Measurements from ENCODE around the gene SFMBT2.

The SFMBT2 gene

DNA sequence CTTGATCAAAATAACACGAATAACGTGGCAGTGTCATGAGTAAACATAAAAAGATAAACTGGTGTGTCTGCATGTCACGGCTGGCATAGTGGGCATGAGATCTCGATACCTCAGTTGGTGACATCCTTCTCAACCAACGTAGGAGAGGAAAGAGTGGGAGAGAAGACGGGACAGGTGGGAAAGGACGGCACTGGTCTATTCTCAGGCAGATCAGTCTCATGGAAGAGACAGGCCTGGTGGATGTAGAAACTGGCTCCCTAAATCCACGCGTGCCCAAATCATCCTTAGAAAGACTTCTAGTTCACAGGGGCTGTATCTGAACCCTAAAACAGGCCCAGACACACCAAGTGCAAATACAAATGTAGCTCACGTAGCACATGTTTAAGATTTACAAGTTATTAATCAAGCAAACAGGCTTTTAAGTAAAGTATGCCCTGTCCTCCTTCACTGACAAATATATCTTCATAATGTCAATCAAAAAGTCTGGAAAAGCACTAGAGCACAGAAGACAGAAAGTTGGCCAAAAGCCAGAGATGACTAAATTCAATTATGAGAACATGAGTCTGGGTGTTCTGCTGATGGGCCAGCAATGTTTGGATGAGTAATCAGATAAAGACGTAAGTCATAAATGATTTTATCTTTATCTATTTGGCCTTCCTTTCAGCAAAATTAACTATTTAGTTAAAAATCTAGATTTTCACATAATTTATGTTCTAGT lies 56.3 kb downstream of the SFMBT2 start:
- no peak for DNase-seq (ENCODE audit: low read depth, low spot score)
- Histone ChIP-seq H3K4me1 (ENCODE audit: insufficient read depth, insufficient read length) (no peaks in the 10 kb centered on the region), H3K27me3 (ENCODE audit: insufficient read depth, insufficient read length) (no peaks in the 10 kb centered on the region), H3K4me3 (ENCODE audit: insufficient read length, low read depth) (no peak overlapping the region), H3K9ac (ENCODE audit: insufficient read length, low read depth) (no peak overlapping the region), H3K9me3 (ENCODE audit: insufficient read depth, low read length) (no peaks in the 10 kb centered on the region), H3K36me3 (ENCODE audit: insufficient read depth, insufficient read length, low read length) (no peaks in the 10 kb centered on the region)
- TF ChIP-seq YY1 (IDR thresholded peaks at IDR 0.05; ENCODE audit: insufficient read depth, insufficient read length): no peak

DNA sequence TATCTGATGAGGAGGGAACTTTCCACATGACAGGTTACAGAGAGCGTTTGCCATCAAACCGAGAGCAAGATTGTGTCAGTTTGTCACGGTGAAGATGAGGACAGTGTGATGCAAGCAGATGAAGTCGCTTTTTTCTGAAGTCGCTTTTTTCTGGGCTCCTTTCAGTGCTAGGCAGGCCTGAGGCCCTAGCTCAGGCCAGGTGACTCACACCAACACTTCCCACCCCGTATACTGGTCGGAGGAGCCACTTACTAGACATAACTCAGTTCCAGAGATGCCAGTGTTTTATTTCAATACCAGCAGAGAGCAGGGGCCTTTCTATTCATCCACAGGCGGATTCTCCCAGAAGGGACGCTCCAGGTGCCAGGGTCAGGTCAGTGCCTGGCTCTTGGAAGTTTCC lies 58.9 kb downstream of the SFMBT2 start:
- Histone ChIP-seq H3K4me3 (ENCODE audit: insufficient read length, low read depth) (no peak overlapping the region), H3K4me1 (ENCODE audit: insufficient read depth, insufficient read length) (no peaks in the 10 kb centered on the region), H3K9ac (ENCODE audit: insufficient read length, low read depth) (no peak overlapping the region), H3K27me3 (ENCODE audit: insufficient read depth, insufficient read length) (no peaks in the 10 kb centered on the region), H3K9me3 (ENCODE audit: insufficient read depth, low read length) (no peaks in the 10 kb centered on the region), H3K36me3 (ENCODE audit: insufficient read depth, insufficient read length, low read length) (no peaks in the 10 kb centered on the region)
- TF ChIP-seq YY1 (IDR thresholded peaks at IDR 0.05; ENCODE audit: insufficient read depth, insufficient read length) (no peak), ZNF274 (IDR thresholded peaks at IDR 0.05; ENCODE audit: low read depth, low read length) (no peak), SUZ12 (IDR thresholded peaks at IDR 0.05; ENCODE audit: extremely low read depth, insufficient read depth, insufficient read length) (no peak)
- DNase-seq (ENCODE audit: low read depth, low spot score): no peak

DNA sequence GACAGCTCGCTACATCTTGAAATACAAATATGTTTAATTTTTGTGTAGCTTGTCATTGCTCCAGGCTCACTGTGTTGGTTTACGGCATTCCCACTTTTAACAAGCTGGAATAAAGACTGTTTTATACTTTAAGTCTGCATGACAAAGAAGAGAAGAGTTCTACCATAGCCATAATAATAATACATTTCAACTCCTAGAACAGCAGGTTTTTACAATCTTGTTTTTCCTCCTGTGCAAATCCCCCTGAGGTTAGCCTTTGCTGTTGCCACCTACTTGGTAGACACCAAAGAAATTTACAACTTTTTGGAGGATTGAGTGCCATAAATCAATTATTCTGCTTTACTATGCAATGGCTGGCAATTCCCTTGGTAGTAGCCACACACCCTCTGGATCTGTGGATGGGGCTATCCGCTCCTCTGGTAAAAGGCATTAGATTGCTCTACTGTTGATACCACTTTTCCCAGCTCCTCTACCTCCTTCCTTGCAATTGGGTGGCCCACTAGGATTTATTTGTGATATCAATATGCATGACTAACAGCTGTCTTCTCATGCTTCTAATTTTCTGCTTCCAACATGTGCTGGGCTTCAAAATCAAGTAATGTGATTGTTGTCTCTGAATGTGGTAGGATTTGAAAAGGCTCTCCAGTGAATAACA lies 60.2 kb downstream of the SFMBT2 start:
- no peak for DNase-seq (ENCODE audit: low read depth, low spot score)
- no peak overlapping the region for H3K9ac ChIP-seq (ENCODE audit: insufficient read length, low read depth)
- no peaks in the 10 kb centered on the region for H3K9me3 ChIP-seq (ENCODE audit: insufficient read depth, low read length)
- no peaks in the 10 kb centered on the region for H3K4me1 ChIP-seq (ENCODE audit: insufficient read depth, insufficient read length)
- no peaks in the 10 kb centered on the region for H3K36me3 ChIP-seq (ENCODE audit: insufficient read depth, insufficient read length, low read length)
- no peaks in the 10 kb centered on the region for H3K27me3 ChIP-seq (ENCODE audit: insufficient read depth, insufficient read length)
- H3K4me3 ChIP-seq (ENCODE audit: insufficient read length, low read depth): no peak overlapping the region
- TF ChIP-seq SUZ12 (IDR thresholded peaks at IDR 0.05; ENCODE audit: extremely low read depth, insufficient read depth, insufficient read length): no peak
- no peak for TF ChIP-seq YY1 (IDR thresholded peaks at IDR 0.05; ENCODE audit: insufficient read depth, insufficient read length)
- no peak for TF ChIP-seq ZNF274 (IDR thresholded peaks at IDR 0.05; ENCODE audit: low read depth, low read length)

DNA sequence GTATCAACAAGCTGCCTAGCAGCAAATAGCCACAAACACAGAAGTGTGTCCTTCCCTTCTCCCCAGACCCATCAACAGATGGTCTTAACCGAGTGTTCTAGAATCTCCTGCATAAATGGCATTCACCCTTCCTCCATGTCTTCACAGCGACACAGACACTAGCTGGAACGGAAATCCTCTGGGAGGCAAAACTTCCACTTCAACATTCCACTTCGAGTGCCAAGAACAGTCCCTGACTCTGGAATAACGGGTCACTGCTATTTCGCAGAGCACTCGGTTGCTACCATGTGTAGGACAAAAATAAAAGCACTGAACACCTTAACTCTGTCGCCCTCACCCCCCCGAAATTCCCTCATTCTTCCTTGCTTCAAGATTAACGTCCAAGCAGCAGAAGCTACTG lies 65.1 kb downstream of the SFMBT2 start:
- Histone ChIP-seq H3K9me3 (ENCODE audit: insufficient read depth, low read length) (no peaks in the 10 kb centered on the region), H3K4me1 (ENCODE audit: insufficient read depth, insufficient read length) (no peaks in the 10 kb centered on the region), H3K9ac (ENCODE audit: insufficient read length, low read depth) (no peak overlapping the region), H3K36me3 (ENCODE audit: insufficient read depth, insufficient read length, low read length) (no peaks in the 10 kb centered on the region), H3K4me3 (ENCODE audit: insufficient read length, low read depth) (no peak overlapping the region), H3K27me3 (ENCODE audit: insufficient read depth, insufficient read length) (no peaks in the 10 kb centered on the region)
- DNase-seq (ENCODE audit: low read depth, low spot score): no peak
- no peak for TF ChIP-seq ZNF274 (IDR thresholded peaks at IDR 0.05; ENCODE audit: low read depth, low read length)
- no peak for TF ChIP-seq SUZ12 (IDR thresholded peaks at IDR 0.05; ENCODE audit: extremely low read depth, insufficient read depth, insufficient read length)

DNA sequence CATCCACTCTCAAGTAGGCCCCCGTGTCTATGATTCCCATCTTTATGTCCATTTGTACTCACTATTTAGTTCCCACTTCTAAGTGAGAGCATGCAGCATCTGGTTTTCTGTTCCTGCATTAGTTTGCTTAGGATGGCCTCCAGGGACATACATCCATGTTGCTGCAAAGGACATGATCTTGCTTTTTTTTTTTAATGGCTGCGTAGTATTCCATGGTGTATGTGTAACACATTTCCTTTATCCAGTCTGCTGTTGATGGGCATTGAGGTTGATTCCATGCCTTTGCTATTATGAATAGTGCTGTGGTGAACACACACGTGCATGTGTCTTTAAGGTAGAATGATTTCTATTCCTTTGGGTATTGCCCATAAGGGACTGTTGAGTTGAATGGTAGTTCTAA lies 67.8 kb downstream of the SFMBT2 start:
- Histone ChIP-seq H3K9me3 (ENCODE audit: insufficient read depth, low read length) (no peaks in the 10 kb centered on the region), H3K9ac (ENCODE audit: insufficient read length, low read depth) (no peak overlapping the region), H3K4me1 (ENCODE audit: insufficient read depth, insufficient read length) (no peaks in the 10 kb centered on the region), H3K36me3 (ENCODE audit: insufficient read depth, insufficient read length, low read length) (no peaks in the 10 kb centered on the region), H3K27me3 (ENCODE audit: insufficient read depth, insufficient read length) (no peaks in the 10 kb centered on the region), H3K4me3 (ENCODE audit: insufficient read length, low read depth) (no peak overlapping the region)
- no peak for TF ChIP-seq YY1 (IDR thresholded peaks at IDR 0.05; ENCODE audit: insufficient read depth, insufficient read length)
- TF ChIP-seq SUZ12 (IDR thresholded peaks at IDR 0.05; ENCODE audit: extremely low read depth, insufficient read depth, insufficient read length): no peak
- no peak for TF ChIP-seq ZNF274 (IDR thresholded peaks at IDR 0.05; ENCODE audit: low read depth, low read length)
- no peak for DNase-seq (ENCODE audit: low read depth, low spot score)

DNA sequence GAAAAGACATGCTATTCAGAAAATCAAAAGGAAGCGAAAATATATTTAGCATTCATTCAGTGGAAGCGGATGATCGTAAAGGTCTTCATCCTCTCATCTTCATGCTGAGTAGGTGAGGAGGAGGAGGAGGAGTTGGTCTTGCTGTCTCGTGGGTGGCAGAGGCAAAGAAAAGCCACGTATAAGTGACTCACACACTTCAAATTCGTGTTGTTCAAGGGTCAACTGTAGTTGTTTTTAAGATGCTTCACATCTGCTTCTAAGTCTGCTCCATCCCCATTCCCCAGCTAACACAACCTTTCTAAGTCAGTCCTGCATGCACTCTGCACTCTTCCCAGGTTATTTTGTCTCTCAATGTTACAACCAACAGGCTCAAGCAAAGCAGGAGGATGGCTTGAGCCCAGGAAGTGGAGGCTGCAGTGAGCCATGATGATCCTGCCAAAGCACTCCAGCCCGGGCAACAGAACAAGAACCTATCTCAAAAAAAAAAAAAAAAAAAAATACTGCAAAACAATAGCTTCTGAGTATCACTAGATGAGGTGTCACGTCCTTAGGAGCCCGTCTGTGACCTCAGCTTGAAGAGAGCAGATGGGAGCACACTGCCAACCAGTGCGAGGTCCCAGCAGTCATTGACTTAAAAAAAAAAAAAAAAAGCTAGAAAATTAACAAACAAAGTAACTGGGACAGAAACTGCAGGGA lies 70.5 kb downstream of the SFMBT2 start:
- DNase-seq (ENCODE audit: low read depth, low spot score): no peak
- no peaks in the 10 kb centered on the region for H3K9me3 ChIP-seq (ENCODE audit: insufficient read depth, low read length)
- H3K36me3 ChIP-seq (ENCODE audit: insufficient read depth, insufficient read length, low read length): no peaks in the 10 kb centered on the region
- H3K9ac ChIP-seq (ENCODE audit: insufficient read length, low read depth): no peak overlapping the region
- H3K4me1 ChIP-seq (ENCODE audit: insufficient read depth, insufficient read length): no peaks in the 10 kb centered on the region
- no peak for TF ChIP-seq YY1 (IDR thresholded peaks at IDR 0.05; ENCODE audit: insufficient read depth, insufficient read length)
- TF ChIP-seq ZNF274 (IDR thresholded peaks at IDR 0.05; ENCODE audit: low read depth, low read length): no peak
- no peak for TF ChIP-seq SUZ12 (IDR thresholded peaks at IDR 0.05; ENCODE audit: extremely low read depth, insufficient read depth, insufficient read length)
- no peaks in the 10 kb centered on the region for H3K27me3 ChIP-seq (ENCODE audit: insufficient read depth, insufficient read length)
- no peak overlapping the region for H3K4me3 ChIP-seq (ENCODE audit: insufficient read length, low read depth)

GRCh38 chr10:7339510-7339909 lies 71.3 kb downstream of the SFMBT2 start:
- Histone ChIP-seq H3K27me3 (ENCODE audit: insufficient read depth, insufficient read length) (no peaks in the 10 kb centered on the region), H3K4me1 (ENCODE audit: insufficient read depth, insufficient read length) (no peaks in the 10 kb centered on the region), H3K9me3 (ENCODE audit: insufficient read depth, low read length) (no peaks in the 10 kb centered on the region), H3K4me3 (ENCODE audit: insufficient read length, low read depth) (no peak overlapping the region), H3K9ac (ENCODE audit: insufficient read length, low read depth) (no peak overlapping the region), H3K36me3 (ENCODE audit: insufficient read depth, insufficient read length, low read length) (no peaks in the 10 kb centered on the region)
- TF ChIP-seq ZNF274 (IDR thresholded peaks at IDR 0.05; ENCODE audit: low read depth, low read length) (no peak), YY1 (IDR thresholded peaks at IDR 0.05; ENCODE audit: insufficient read depth, insufficient read length) (no peak), SUZ12 (IDR thresholded peaks at IDR 0.05; ENCODE audit: extremely low read depth, insufficient read depth, insufficient read length) (no peak)
- no peak for DNase-seq (ENCODE audit: low read depth, low spot score)

Data from NT2/D1 (cell line).